GM21381 (cell line): ENCODE measurements around the gene PDGFRA.

ENCODE experiments used
- ATAC-seq: cut with Tn5 transposase; IDR thresholded peaks from one replicate; pipeline ENCODE4 v1.9.1; 2021; ENCODE audit warnings: mild to moderate bottlenecking, moderate library complexity; ENCODE audit not compliant: unreplicated experiment

Gene PDGFRA

GRCh38 chr4:54228961-54229501, at the start of gene PDGFRA:
Gene PDGFRA (plus strand): TSS chr4:54229293. CDS start chr4:54258769, 29,476 bp downstream.
- no peak for ATAC-seq

GRCh38 chr4:54184581-54184980, 44.5 kb upstream of the PDGFRA start:
- ATAC-seq = no peak

GRCh38 chr4:54185044-54185780, 43.9 kb upstream of the PDGFRA start:
- ATAC-seq = no peak

- ATAC-seq = no peak
These were observed 43.2 kb upstream of the PDGFRA start for GRCh38 chr4:54185866-54186265.

- ATAC-seq = no peak
These were observed 42.7 kb upstream of the PDGFRA start for GRCh38 chr4:54186371-54186770.

- no peak for ATAC-seq
These were observed 41.9 kb upstream of the PDGFRA start for GRCh38 chr4:54187148-54187547.

GRCh38 chr4:54189140-54189539, 40.0 kb upstream of the PDGFRA start:
- ATAC-seq = no peak

GRCh38 chr4:54192811-54193210, 36.3 kb upstream of the PDGFRA start:
- ATAC-seq = no peak

GRCh38 chr4:54197926-54198325, 31.2 kb upstream of the PDGFRA start:
- no peak for ATAC-seq

GRCh38 chr4:54199919-54200318, 29.2 kb upstream of the PDGFRA start:
- ATAC-seq = no peak

- no peak for ATAC-seq
These were observed 19.5 kb upstream of the PDGFRA start for GRCh38 chr4:54209617-54210016.

GRCh38 chr4:54213001-54213400, 16.1 kb upstream of the PDGFRA start:
- no peak for ATAC-seq

- no peak for ATAC-seq
These were observed 15.3 kb upstream of the PDGFRA start for GRCh38 chr4:54213761-54214160.

GRCh38 chr4:54215379-54216077, 13.6 kb upstream of the PDGFRA start:
- ATAC-seq = no peak

- ATAC-seq = peak; percentile 71
These were observed 11.2 kb upstream of the PDGFRA start for GRCh38 chr4:54217642-54218495.

GRCh38 chr4:54218736-54219135, 10.4 kb upstream of the PDGFRA start:
- no peak for ATAC-seq

GRCh38 chr4:54224996-54225597, 4.0 kb upstream of the PDGFRA start:
- ATAC-seq = no peak

GRCh38 chr4:54225598-54226403, 3.3 kb upstream of the PDGFRA start:
- no peak for ATAC-seq

GRCh38 chr4:54226404-54227255, 2.5 kb upstream of the PDGFRA start:
- ATAC-seq = no peak
